Fibroblast of villous mesenchyme (primary cell): ENCODE measurements around the gene INSIG1. TPM values are rescaled to one million over a fixed set of nuclear protein-coding genes. Genes with fewer than 3 reads are reported as not detected.

Experiments used
- DNase-seq: peaks from one replicate; pipeline ENCODE4 v3.0.0-alpha.2; 2010; ENCODE audit warnings: low read depth
- H3K4me3 ChIP-seq: 2 replicates; pipeline ENCODE4 v1.5.1; 2011; ENCODE audit warnings: low read depth, mild to moderate bottlenecking, low read length
- CTCF ChIP-seq: IDR thresholded peaks from 2 replicates; pipeline ENCODE4 v1.5.1; 2012; ENCODE audit warnings: low read depth, mild to moderate bottlenecking, low read length; ENCODE audit not compliant: insufficient read depth
- total RNA-seq: library from RNA; depleted of rRNA; stranded (reverse); fragments of >200 nt; gene quantifications from 2 replicates; pipeline ENCODE4 v1.2.3, GENCODE V29; 2012

INSIG1 gene
- total RNA-seq, 1 donor, result 389 TPM

GRCh38 chr7:155333346-155334234, 35.9 kb downstream of the INSIG1 start:
- no peak for TF ChIP-seq CTCF
- no peak for DNase-seq
- H3K4me3 ChIP-seq, result no peak overlapping the region

GRCh38 chr7:155336812-155337602, 39.3 kb downstream of the INSIG1 start:
- no peak overlapping the region for H3K4me3 ChIP-seq
- TF ChIP-seq CTCF, result no peak
- DNase-seq, result no peak

GRCh38 chr7:155337946-155338631, 40.4 kb downstream of the INSIG1 start:
- H3K4me3 ChIP-seq, result no peak overlapping the region
- TF ChIP-seq CTCF, result no peak
- no peak for DNase-seq

- no peak overlapping the region for H3K4me3 ChIP-seq
- DNase-seq, result no peak
- TF ChIP-seq CTCF, result no peak
These were observed 41.1 kb downstream of the INSIG1 start for GRCh38 chr7:155338632-155339320.

GRCh38 chr7:155339474-155339873, 41.8 kb downstream of the INSIG1 start:
- no peak overlapping the region for H3K4me3 ChIP-seq
- DNase-seq, result no peak
- TF ChIP-seq CTCF, result no peak

GRCh38 chr7:155340071-155340531, 42.4 kb downstream of the INSIG1 start:
- DNase-seq, result no peak
- TF ChIP-seq CTCF, result no peak
- H3K4me3 ChIP-seq, result no peak overlapping the region
